GM18909 (cell line): ENCODE results near the gene ATG9A.
"Not testable (repeated sequence)": the region's sequence is repeated elsewhere in the genome, so short reads cannot be mapped to it uniquely, and the experiment has no call there.

ENCODE experiments used
- ATAC-seq: cut with Tn5 transposase; IDR thresholded peaks from one replicate; pipeline ENCODE4 v1.9.1; 2021; ENCODE audit warnings: mild to moderate bottlenecking; ENCODE audit not compliant: unreplicated experiment, poor library complexity

The ATG9A gene

DNA sequence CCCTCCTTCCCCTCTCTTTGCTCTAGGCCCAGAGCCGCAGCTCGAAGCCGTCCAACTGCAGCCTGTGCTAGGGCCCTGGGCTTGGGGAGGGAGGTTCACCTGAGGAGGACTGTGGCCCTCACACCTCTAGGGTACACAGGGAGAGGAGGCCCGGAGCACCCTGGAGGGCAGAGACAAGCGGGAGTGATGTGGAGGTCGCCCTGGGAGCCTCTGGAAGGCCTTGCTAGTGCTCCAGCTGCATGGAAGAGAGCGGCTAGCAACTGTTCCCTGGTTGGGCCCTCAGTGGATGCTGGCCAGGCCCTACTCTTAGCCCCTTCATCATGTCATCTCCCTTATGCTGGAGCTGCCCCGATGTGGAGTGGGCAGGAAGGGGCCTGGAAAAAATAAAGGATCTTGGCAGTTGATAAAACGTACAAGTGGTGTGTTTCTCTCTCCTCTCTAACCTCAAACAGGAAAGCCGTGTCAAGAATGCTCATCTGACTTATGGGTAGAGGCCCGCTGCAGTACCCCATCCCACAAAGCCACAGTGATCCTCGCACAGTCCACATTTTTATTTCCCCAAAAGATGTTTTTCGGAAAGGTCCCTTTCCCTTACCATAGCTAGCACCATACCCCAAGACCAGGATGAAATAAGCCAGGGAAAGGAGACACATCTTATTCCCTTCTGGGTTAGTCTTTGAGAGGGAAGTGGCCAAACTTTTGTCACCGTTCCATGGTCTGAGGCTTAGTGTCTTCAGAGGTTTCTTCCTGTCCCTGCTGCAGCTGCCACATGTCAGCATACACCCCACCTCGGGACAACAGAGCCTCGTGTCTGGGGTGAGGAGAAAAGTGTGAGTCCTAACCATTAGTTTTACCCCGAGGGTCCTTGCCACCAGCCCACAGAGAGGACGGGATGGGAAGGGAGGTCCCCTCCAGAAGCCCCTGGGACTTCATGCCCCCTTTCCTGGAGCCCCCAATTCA lies 19.9 kb downstream of the ATG9A start:
- no peak for ATAC-seq

DNA sequence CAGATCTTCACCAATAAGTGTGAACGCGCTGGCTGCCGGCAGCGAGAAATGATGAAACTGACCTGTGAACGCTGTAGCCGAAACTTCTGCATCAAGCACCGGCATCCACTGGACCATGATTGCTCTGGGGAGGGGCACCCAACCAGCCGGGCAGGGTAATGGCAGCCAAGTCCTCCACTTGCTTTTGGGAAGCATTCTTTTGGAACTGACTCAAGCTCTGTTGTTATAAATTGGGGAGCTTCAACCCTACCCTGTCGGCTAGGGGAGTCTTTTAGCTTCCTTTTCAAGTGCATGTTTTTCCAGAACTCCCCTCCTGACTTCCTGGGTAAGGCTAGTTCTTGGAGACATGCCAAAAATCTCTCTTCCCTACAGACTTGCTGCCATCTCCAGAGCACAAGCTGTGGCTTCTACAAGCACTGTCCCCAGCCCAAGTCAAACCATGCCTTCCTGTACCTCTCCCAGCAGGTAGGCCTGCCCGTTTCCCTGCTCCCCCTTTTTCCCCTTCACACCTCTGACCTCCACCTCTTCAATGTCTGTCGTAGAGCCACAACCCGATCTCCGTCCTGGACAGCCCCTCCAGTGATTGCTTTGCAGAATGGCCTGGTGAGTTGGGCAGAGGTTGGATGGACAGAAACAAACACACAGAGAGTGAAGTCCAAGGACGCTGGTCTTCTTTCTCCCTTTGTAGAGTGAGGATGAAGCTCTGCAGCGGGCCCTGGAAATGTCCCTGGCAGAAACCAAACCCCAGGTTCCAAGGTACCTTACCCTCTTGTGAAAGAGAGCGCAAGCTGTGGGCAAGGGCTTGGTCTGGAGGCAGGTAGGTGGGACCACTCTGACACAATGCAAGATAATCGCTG lies 21.3 kb downstream of the ATG9A start:
- ATAC-seq: no peak

DNA sequence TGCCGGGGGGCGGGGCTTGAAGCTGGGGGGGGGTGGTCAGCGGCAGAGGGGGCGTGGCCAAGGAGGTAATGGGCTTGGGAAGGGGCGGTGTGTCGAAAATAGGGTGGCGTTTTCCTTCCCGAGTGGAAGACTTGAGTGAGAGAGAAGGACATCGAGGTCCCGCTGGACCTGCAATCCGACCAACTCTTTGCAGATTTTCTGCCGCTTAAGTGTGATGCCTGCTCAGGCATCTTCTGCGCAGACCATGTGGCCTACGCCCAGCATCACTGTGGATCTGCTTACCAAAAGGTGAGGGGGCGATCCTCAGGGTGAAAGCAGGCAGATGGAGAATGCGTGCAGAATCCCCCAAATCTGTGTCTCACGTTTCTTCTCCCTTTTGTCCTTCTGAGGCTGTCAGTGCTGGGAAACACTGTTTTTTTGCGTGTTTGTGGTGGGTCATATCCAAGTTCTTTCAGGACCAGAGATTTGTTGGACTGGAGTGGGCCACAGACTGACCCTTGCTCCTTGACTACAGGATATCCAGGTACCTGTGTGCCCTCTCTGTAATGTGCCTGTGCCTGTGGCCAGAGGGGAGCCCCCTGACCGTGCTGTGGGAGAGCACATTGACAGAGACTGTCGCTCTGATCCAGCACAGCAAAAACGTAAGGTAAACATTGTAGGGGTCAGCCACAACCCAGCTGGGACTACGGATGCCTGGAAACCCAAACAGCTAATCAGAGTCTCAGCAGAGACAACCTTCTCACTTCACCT lies 22.1 kb downstream of the ATG9A start:
- no peak for ATAC-seq

DNA sequence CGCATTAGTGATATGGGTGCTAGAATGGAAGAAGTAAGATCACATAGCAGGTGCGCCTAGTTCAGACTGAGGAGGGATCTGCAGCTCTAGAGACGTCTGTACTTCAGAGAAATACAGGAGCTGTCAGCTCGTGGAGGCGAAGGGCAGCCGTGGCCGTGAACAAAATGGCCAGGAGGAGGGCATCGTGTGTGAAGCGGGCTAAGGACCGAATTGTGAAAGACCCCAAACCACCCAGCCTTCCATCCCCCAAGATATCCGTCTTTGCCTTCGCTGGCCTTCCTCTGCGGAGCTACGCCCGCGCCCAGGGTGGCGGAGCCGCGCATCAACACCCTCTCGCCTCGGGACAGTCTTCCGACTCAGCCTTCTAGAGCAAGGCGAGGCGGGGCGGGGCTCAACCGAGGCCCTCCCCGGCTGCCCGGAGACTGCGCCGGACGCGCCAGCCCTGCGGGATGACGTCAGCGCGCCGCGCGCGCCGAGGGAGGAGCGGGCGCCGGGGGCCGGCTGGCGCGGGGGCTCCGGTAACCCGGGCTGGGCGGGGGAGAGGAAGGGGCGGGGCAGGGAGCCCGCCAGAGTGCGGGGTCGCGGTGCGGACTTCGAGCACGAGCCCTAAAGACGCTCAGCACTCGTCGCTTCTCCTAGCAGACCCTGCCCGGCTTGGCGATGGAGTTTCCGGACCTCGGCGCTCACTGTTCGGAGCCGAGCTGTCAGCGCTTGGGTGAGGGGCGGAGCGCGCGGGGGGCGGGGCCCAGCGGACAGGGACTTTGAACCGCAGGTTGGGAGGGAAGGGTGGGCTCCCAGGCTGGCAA lies 22.9 kb downstream of the ATG9A start, which contains the start of gene ZFAND2B:
Gene ZFAND2B (plus strand): TSS at position 455 of the 806 bp plus-strand sequence. CDS start 206 bp downstream, at position 661.
- ATAC-seq: peak; percentile 97

DNA sequence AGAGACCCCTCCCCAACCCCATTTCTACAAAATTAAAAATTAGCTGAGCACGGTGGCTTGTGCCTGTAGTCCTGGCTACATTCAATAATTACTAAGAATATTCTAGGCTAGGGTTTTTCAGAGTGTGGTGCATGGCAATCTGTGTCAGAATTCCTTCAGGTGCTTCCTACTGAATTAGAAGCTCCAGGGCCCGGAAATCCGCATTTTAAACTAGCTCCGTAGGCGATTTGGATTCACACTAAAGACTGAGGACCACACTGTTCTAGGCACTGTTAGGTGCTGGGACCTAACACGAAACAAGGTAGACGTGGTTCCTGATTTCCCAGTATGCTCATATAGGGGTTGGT lies 23.5 kb downstream of the ATG9A start:
- no peak for ATAC-seq

DNA sequence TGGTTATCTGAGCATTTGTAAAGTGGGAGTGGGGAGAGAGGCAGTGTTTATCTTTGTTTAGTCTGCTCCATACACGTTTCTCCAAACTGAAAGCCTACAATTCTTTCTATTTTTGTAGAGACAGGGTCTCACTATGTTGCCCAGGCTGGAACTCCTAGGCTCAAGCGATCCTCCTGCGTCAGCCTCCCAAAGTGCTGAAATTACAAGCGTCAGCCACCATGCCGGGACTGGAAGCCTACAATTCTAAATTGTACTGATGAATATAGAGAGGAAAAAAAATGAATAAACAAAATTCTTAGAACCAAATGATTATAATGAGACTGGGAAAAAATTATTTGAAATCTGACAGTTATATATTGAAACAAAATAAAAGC lies 24.3 kb downstream of the ATG9A start:
- ATAC-seq: no peak

DNA sequence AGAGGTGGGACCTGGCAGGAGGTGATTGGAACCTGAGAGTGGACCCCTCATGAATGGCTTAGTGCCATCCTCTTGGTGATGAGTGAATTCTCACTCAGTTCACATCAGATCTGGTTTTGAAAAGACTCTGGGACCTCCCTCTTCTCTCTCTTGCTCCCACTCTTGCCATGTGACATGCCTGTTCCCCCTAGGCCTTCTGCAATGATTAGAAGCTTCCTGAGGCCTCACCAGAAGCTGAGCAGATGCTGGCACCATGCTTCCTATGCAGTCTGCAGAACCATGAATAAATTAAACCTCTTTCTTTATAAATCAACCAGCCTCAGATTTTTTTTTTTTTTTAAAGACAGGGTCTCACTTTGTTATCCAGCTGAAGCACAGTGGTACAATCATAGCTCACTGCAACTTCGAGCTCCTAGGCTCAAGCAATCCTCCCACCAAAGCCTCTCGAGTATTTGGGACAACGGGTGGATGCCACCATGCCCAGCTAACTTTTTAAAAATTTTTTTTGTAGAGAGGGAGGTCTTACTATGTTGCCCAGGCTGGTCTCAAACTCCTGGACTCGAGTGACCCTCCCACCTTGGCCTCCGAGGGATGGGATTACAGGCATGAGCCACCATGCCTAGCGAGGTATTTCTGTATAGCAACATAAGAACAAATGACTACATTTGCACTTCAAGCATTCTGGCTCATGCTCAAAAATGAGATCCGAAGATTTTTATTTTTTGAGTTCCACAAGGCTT lies 24.8 kb downstream of the ATG9A start:
- no peak for ATAC-seq

DNA sequence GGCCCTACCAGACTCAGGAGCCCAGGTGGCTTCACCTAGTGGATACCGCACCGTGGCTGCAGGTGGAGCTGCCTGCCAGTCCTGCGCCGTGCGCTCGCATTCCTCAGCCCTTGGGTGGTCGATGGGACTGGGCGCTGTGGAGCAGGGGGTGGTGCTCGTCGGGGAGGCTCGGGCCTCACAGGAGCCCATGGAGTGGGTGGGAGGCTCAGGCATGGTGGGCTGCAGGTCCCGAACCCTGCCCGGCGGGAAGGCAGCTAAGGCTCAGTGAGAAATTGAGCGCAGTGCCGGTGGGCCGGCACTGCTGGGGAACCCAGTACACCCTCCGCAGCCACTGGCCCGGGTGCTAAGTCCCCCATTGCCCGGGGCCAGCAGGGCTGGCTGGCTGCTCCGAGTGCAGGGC lies 28.1 kb downstream of the ATG9A start:
- not testable (repeated sequence) for ATAC-seq

DNA sequence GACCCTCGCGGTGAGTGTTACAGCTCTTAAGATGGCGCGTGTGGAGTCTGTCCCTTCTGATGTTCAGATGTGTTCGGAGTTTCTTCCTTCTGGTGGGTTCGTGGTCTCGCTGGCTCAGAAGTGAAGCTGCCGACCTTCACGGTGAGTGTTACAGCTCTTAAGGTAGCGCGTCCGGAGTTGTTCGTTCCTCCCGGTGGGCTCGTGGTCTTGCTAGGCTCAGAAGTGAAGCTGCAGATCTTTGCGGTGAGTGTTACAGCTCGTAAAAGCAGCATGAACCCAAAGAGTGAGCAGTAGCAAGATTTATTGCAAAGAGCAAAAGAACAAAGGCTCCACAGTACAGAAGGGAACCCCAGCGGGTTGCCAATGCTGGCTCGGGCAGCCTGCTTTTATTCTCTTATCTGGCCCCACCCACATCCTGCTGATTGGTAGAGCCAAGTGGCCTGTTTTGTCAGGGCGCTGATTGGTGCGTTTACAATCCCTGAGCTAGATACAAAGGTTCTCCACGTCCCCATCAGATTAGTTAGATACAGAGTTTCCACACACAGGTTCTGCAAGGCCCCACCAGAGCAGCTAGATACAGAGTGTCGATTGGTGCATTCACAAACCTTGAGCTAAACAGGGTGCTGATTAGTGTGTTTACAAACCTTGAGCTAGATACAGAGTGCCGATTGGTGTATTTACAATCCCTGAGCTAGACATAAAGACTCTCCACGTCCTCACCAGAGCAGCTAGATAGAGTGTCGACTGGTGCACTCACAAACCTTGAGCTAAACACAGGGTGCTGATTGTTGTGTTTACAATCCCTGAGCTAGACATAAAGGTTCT lies 28.7 kb downstream of the ATG9A start:
- not testable (repeated sequence) for ATAC-seq

DNA sequence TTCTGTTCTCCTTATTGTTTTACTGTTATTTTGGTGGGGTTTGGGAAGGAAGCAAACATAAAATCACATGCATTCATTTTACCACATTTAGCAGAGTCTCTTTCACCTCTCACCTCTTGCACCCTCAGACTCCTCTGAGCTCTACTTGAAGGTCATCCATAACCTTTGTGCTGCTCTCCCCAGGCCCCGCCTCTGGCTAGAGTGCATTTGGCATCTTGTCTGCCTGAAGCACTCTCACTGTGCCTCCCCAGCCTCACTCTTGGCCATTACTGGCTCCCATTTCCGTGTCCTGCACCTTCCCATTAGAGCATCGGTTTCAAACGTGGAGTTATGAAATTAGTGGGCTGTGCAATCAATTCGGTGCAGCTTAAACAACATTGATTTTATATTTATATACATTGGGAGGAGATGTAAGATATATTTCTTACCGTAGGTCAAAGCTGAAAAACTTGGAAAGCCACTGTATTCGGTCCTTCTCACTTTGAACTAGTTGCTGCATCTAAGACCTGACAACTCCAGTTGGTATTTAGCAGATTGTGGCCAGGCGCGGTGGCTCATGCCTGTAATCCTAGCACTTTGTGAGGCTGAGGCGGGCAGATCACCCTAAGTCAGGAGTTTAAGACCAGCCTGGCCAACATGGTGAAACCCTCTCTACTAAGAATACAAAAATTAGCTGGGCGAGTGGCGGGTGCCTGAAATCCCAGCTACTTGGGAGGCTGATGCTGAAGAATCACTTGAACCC lies 29.8 kb downstream of the ATG9A start:
- ATAC-seq: no peak

DNA sequence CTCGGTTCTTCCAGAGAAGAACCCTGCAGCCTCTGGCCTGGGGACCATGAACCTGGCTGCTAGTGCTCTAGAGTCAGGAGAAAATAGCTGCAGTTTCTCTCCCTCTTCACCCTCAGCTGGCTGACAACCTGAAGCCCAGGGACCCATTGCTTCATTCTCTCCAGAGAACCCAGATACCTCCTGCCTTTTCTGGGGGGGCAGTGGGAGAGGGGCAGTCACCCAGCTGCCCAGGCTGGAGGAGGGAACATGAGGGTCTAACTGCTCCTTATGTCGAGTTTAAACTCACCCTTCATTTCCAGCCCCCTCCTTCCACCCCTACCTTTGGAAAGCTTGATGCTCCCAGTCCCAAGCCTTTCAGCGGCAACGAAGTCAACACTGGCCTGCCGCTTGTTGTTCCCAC lies 30.5 kb downstream of the ATG9A start:
- ATAC-seq: no peak

DNA sequence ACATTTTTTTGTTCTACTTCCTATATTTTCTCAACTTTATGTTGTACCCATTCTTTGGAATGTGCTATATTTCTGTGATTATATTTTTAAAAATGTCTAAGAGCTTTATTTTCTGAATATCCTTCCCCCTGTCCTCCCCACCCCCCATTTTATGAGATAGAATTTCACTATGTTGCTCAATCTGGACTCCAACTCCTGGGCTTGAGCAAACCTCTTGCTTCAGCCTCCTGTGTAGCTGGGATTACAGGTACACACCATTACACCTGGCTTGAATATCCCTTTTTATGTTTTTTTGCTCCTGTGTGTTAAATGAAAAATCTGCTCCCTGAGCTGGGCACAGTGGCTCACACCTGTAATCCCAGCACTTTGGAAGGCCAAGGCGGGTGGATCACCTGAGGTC lies 32.0 kb downstream of the ATG9A start:
- no peak for ATAC-seq

DNA sequence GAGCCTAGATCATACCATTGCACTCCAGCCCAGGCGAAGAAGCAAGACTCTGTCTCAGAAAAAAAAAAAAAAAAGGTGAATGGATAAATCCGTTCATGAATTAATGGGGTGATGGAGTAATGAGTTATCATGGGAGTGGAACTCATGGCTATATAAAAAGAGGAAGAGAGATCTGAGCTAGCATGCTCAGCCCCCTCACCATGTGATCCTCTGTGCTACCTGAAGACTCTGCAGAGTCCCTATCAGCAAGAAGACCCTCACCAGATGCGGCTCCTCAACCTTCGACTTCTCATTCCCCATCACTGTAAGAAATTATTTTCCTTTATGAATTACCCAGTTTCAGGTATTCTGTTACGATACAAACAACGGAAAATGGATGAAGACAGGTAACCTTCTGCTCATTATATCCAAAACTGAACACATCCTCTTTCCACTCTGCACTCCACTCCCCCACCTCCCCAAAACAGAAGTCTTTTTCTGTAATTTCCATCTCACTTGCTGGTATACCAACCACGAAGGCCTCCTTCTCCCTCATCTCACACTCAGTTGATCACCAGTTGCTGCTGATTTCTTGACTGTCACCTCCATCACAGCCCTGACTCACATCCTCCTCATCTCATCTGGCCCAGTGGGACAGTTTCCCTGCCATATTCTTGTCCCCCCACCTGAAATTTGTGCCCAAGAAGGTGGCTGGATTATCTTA lies 42.5 kb downstream of the ATG9A start:
- no peak for ATAC-seq

DNA sequence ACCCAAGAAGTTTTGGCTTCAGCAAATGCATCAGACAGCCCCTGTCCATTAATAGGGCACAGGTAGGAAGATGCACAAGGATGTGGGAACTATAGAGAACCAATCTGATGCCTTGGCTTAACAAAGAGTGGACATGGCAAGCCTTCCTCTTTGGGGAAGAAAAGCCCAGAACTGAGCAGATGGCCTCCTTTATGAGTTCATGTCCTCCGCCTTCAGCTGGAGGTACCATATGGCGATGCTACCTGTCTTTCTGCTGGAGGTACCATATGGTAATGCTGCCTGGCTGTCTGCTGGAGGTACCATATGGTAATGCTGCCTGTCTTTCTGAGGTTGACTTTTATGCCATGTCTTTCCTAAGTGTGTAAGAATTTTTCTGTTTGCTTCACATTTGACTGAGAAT lies 45.3 kb downstream of the ATG9A start:
- ATAC-seq: no peak

DNA sequence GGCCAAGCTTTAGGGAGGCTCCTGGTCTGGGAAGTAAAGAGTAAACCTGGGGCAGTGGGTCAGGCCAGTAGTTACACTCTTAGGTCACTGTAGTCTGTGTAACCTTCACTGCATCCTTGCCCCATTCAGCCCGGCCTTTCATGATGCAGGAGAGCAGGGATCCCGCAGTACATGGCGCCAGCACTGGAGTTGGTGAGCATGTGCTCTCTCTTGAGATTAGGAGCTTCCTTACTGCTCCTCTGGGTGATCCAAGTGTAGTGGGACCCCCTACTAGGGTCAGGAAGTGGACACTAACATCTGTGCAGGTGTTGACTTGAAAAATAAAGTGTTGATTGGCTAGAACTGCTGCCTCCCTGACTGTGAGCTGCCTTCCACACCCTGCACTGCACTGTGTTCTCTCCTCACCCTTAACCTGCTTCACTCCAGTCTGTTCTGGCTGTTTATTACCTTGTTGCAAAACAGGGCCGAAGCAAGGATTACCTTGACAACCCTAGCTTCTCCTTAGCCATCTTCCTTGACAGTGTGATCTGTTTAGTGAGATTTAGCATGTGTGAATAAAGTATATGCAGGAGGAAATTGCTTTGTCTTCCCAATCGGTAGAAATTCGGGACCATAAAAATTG lies 46.2 kb downstream of the ATG9A start:
- ATAC-seq: no peak

DNA sequence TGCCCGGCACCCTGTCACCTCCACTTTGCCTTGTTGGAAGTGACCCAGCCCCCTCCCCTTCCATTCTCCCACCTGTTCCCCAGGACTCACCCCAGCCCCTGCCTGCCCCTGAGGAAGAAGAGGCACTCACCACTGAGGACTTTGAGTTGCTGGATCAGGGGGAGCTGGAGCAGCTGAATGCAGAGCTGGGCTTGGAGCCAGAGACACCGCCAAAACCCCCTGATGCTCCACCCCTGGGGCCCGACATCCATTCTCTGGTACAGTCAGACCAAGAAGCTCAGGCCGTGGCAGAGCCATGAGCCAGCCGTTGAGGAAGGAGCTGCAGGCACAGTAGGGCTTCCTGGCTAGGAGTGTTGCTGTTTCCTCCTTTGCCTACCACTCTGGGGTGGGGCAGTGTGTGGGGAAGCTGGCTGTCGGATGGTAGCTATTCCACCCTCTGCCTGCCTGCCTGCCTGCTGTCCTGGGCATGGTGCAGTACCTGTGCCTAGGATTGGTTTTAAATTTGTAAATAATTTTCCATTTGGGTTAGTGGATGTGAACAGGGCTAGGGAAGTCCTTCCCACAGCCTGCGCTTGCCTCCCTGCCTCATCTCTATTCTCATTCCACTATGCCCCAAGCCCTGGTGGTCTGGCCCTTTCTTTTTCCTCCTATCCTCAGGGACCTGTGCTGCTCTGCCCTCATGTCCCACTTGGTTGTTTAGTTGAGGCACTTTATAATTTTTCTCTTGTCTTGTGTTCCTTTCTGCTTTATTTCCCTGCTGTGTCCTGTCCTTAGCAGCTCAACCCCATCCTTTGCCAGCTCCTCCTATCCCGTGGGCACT lies 46.9 kb downstream of the ATG9A start:
- ATAC-seq: no peak
